GM12892 (cell line): Measurements from ENCODE around the gene ARID5B.

Experiments used
- POLR2AphosphoS5 ChIP-seq: IDR thresholded peaks from 2 replicates; pipeline ENCODE4 v1.6.1; 2011; ENCODE audit warnings: low read depth, low read length, control low read depth
- TAF1 ChIP-seq: IDR thresholded peaks from 2 replicates; pipeline ENCODE4 v1.6.1; 2011; ENCODE audit warnings: low read depth, mild to moderate bottlenecking, control low read depth, low read length, borderline replicate concordance

GRCh38 chr10:62054408-62054807, 152.9 kb downstream of the ARID5B start:
- no peak for TF ChIP-seq TAF1
- no peak for TF ChIP-seq POLR2AphosphoS5
